Fibroblast of skin of left biceps (primary cell): Measurements from ENCODE around the gene STXBP2.

ENCODE experiments used
- DNase-seq, 2 experiments: peaks; one replicate each; pipeline ENCODE4 v3.0.0-alpha.2; 2013; ENCODE audit warnings: low read depth in 2 of 2

Gene STXBP2

GRCh38 chr19:7612282-7613274, 24.3 kb upstream of the STXBP2 start:
- DNase-seq = no peak

DNA sequence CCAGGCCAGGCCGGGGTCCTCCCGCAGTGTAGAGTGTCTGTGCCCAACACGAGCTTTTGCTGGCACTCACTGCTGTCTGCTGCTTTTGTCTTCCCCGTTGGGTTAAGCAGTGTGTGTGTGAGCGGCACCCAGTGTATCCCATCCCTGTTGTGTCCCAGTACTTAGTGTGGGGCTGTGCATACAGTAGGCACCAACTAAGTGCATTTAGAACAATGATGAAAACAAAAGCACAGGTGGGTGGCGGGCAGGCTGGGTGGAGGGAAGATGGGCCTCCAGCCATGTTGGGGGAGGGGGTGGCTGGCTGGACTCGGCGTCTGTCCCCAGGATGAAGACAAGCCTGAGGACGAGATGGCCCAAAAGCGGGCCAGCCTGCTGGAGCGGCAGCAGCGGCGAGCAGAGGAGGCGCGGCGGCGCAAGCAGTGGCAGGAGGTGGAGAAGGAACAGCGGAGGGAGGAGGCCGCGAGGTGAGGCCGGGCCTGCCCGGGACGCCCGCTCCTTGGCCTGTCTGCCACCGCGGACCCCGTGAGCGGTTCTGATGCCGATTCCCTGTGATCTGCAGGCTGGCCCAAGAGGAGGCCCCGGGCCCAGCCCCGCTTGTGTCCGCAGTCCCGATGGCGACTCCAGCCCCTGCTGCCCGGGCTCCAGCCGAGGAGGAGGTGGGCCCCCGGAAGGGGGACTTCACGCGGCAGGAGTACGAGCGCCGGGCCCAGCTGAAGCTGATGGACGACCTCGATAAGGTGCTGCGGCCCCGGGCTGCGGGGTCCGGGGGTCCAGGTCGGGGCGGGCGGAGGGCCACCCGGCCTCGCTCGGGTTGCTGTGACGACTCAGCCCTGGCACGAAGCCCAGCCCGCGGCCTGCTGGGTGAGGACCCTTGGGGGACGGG, 21.8 kb upstream of the STXBP2 start:
- DNase-seq = no peak

DNA sequence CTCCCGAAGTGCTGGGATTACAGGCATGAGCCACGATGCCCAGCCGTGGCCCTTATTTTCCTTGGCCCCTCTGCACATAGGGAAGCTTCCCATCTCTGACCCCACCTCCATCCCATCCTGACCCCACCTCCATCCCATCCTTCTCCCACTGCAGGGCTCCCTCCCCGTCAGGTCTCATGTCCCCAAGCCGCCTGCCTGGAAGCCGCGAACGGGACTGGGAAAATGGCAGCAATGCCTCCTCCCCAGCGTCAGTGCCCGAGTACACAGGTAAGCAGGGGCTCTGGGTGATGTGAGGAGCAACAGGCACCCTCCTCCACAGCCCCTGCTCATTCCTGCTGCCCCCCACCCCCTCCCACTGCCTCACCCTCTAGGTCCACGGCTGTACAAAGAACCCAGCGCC, 19.7 kb upstream of the STXBP2 start:
- DNase-seq = no peak

DNA sequence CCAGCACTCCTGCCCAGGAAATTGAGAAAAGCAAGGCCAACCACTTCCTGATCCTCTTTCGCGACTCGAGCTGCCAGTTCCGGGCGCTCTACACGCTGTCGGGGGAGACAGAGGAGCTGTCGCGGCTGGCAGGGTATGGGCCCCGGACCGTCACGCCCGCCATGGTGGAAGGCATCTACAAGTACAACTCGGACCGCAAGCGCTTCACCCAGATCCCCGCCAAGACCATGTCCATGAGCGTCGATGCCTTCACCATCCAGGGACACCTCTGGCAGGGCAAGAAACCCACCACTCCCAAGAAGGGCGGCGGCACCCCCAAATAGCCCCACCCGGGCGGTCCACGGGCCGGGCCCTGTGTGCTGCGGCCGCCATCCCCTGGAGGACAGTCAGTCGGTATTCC, 19.2 kb upstream of the STXBP2 start:
- DNase-seq = no peak

DNA sequence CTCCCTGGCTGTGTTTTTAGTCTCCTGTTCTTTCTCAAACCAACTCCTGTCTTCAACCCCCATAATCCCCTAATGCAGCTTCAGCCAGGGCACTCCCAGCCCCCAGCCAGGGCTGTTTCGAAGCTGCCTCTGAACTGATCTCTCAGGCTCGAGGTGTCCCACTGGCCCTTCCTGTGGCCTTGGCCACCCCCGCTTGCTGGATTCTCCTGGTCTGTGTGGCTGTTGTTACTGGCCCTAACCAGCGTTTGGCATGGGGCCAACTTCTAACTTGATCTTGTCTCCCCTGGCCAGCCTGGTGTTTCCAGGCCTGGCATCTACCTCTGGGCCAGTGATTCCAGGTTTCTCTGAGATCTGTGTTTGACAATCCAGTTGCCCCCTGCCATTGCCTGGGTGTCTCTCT, 18.6 kb upstream of the STXBP2 start:
- no peak for DNase-seq

- no peak for DNase-seq
Observed at GRCh38 chr19:7618771-7619510, 18.0 kb upstream of the STXBP2 start.

GRCh38 chr19:7619671-7620441, 17.1 kb upstream of the STXBP2 start:
- no peak for DNase-seq

DNA sequence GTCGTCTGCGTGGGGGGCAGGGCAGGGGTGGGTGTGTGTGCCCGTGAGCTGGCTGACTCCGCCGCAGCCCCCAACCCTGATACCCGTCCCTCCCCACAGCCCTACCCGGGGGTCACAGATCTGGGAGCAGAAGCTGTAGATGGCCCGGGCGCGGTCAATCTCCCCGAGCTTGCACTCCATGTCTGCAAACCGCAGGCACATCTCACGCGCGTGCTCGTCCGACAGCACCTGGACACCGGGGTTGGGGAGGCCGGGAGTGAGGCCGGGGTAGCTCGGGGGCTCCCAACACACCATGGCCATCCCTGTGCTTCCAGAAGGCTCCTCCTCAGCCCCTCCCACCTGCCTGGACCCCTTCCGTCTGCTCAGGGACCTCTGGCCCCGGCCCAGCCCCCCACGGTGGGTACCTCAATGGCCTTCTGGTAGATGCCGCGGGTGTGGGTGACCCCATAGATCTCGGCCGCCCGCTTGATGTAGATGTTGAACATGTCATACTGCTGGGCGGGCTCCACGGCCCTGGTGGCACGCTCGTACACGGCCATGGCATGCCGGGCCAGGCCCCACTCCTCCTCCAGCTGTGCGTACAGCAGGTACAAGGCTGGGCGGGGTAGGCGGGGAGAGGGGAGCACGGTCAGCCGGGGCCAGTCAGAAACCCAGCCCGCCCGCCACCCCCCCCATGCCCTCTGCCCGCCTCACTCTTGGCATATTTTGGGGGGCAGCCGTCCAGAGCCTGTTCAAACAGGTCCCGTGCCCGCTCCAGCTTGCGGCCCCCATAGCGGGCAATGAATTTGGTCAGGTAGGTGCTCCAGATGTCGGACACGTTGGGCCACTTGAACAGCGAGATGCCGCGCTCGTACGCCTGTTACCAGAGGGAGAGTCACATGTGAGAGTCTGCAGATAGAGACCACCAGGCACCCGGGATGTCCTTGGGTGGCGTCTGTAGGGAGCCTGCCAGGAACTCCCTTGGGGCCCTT, 16.2 kb upstream of the STXBP2 start:
- no peak for DNase-seq

GRCh38 chr19:7622933-7623685, 13.8 kb upstream of the STXBP2 start:
- DNase-seq = no peak

GRCh38 chr19:7623725-7624603, 12.9 kb upstream of the STXBP2 start:
- no peak for DNase-seq

DNA sequence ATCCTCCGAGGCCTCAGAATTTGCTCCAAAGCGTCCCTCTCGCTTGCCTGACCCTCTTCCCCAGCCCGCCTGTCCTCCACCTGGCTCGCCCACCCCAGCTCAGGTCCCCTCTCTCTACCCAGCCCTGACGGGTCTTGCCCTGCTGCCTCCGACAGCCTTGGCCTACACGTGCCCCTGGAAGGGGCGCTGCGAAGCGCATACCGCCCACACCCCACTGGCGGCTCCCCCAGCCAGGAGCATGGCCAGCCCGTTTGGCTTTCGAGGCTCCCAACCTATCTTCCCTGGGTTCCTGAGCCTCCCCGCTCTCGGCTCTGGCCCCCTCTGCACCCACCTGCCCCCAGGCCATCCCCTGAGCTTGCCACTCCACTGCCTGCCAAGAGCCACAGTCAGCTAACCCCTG, 12.1 kb upstream of the STXBP2 start:
- DNase-seq = no peak

DNA sequence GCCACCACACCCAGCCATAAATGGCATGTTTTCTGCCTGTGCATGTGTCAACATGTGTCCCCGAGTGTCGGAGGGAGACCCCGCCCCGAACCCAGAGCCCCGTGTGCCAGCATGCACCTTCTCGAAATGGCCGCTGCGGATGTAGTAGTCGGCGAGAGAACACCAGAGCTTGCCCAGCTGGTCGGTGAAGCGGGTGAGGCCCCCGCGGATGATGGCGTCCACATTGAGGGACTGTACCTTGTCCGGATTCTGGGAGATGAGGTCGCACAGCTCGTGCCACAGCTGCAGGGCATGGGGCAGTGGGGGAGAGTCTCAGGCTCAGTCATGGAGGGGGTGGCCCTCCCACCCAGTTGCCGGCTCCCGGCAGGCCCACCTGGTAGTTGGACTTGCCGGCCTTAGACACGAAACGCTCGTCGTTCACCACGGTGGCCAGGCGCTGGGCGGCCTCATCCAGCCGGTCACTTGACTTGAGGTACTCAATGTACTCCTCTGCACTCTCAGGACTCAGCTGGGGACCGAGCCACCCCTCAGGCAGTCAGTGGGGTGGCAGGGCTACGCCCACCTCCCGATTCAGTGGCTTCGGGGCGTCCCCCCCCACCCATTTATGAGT, 11.0 kb upstream of the STXBP2 start:
- no peak for DNase-seq

DNA sequence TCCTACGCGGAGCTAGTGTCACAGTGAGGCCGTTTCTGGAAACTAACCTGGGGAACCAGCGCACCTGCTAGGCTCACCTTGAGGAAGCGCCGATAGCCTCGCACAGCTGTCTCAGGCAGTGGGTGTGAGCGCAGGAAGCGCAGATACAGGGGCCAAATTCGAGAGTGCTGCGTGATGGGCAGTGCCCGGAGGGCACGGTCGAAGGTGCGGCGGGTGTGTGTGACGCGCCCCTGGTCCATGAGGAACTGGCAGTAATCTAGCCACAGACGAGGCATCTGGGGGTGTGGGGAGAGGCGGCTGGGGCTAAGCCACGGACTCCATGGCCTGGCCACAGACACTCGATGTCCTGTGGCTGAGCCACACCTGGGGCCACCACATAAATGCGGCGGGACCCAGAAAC, 9.7 kb upstream of the STXBP2 start:
- DNase-seq = no peak

GRCh38 chr19:7628589-7629311, 8.2 kb upstream of the STXBP2 start:
- no peak for DNase-seq

- DNase-seq = peak; percentile 96 to 97
Observed at GRCh38 chr19:7629347-7630054, 7.4 kb upstream of the STXBP2 start, which contains the start of the genes PET100 and XAB2. Gene PET100 (plus strand): TSS chr19:7629793. CDS start chr19:7629834, 41 bp downstream. Gene XAB2 (minus strand): TSS chr19:7629545. CDS start chr19:7629527, 18 bp downstream.

- DNase-seq = no peak
Observed at GRCh38 chr19:7631577-7631976, 5.3 kb upstream of the STXBP2 start.
